Panc1 (cell line): ENCODE measurements around the gene UBL5. TPM values are rescaled to one million over a fixed set of nuclear protein-coding genes. Genes with fewer than 3 reads are reported as not detected.

Experiments used
- ATAC-seq: fragments of 200-7000 bp; cut with Tn5 transposase; 2 replicates; pipeline ENCODE4 v1.9.1; 2020; ENCODE audit warnings: mild to moderate bottlenecking, moderate library complexity
- BruUV-seq: library from RNA; stranded (reverse); fragments of 400-500 nt; replicated peaks from 2 replicates; lab custom pipeline; 2021; lab: Mats Ljungman, UMichigan
- CTCF ChIA-PET: fragments of 300-600 bp; sonication (Branson Sonifier 250); formaldehyde crosslinking; loops from one replicate; lab custom pipeline; 2022; ENCODE audit warnings: antibody characterized with exemption; lab: Charles Lee
- POLR2A ChIA-PET: fragments of 300-600 bp; sonication (Branson Sonifier 250); formaldehyde crosslinking; loops from one replicate; lab custom pipeline; 2022; ENCODE audit warnings: antibody characterized with exemption; lab: Charles Lee
- DNase-seq: peaks from one replicate; pipeline ENCODE4 v3.0.0-alpha.2; 2010; ENCODE audit warnings: low read depth, low spot score
- H3K27ac ChIP-seq: 2 replicates; pipeline ENCODE4 v1.5.1; 2011; ENCODE audit warnings: mild to moderate bottlenecking, low read length, inconsistent platforms
- H3K27me3 ChIP-seq: fragments of 200-500 bp; sonication (Bioruptor generic); 2 replicates; pipeline ENCODE4 v1.6.0; 2014; ENCODE audit warnings: low read length, inconsistent platforms; ENCODE audit not compliant: control insufficient read depth, insufficient read depth
- H3K36me3 ChIP-seq: fragments of 200-500 bp; sonication (Bioruptor generic); 2 replicates; pipeline ENCODE4 v1.5.1; 2014; ENCODE audit warnings: inconsistent platforms, mild to moderate bottlenecking, low read length, moderate library complexity; ENCODE audit not compliant: control insufficient read depth, insufficient read depth
- H3K4me1 ChIP-seq: 2 replicates; pipeline ENCODE4 v1.5.1; 2011; ENCODE audit warnings: inconsistent platforms, mild to moderate bottlenecking, low read length, moderate library complexity; ENCODE audit not compliant: control insufficient read depth, insufficient read depth
- H3K4me3 ChIP-seq, 2 experiments: 2 replicates each; pipeline ENCODE4 v1.5.1; 2011 to 2012; ENCODE audit warnings: low read depth in 2 of 2, low read length in 2 of 2, mild to moderate bottlenecking in 2 of 2, inconsistent platforms in 1 of 2, moderate library complexity in 1 of 2
- H3K9me3 ChIP-seq: fragments of 200-500 bp; sonication (Bioruptor generic); 2 replicates; pipeline ENCODE4 v1.5.1; 2014; ENCODE audit warnings: low read depth, mild to moderate bottlenecking, inconsistent platforms, low read length, moderate library complexity; ENCODE audit not compliant: control insufficient read depth, insufficient read depth
- POLR2AphosphoS5 ChIP-seq: IDR thresholded peaks from 2 replicates; pipeline ENCODE4 v1.6.1; 2012; ENCODE audit warnings: mild to moderate bottlenecking, low read depth, low read length, moderate library complexity
- SIN3A ChIP-seq: IDR thresholded peaks from 2 replicates; pipeline ENCODE4 v1.6.1; 2012; ENCODE audit warnings: low read depth, mild to moderate bottlenecking, low read length, moderate library complexity, borderline replicate concordance; ENCODE audit not compliant: insufficient read depth
- TCF7L2 ChIP-seq: IDR thresholded peaks from 2 replicates; pipeline ENCODE4 v1.6.1; 2011; ENCODE audit warnings: mild to moderate bottlenecking, low read depth, low read length, inconsistent platforms
- in situ Hi-C: cut with HindIII; loops from 2 replicates; pipeline ENCODE4 v1.10.0; 2016; ENCODE audit warnings: low sequenced_read_pairs, low pct_unique_long_range_greater_than_20kb
- intact Hi-C: fragments of 100-400 bp; cut with micrococcal nuclease; formaldehyde crosslinking; loops from one replicate; pipeline ENCODE4 v1.10.0; 2022; ENCODE audit not compliant: unreplicated experiment
- total RNA-seq: library from RNA; stranded (reverse); gene quantifications from one replicate; pipeline ENCODE4 v1.2.1, GENCODE V29; 2021; ENCODE audit not compliant: unreplicated experiment
- TF ChIP-seq, protein P1 (sequence below): fragments of 450-650 bp; IDR thresholded peaks from 2 replicates; pipeline ENCODE4 v1.5.1; 2017; ENCODE audit warnings: mild to moderate bottlenecking
- TF ChIP-seq, protein P2 (sequence below), 2 experiments: IDR thresholded peaks; 2 replicates each; pipeline ENCODE4 v1.6.1; 2011 to 2012; ENCODE audit warnings: low read depth in 2 of 2, control low read depth in 1 of 2, low read length in 1 of 2, mild to moderate bottlenecking in 1 of 2, moderate library complexity in 1 of 2; ENCODE audit not compliant: insufficient read depth in 1 of 2

The UBL5 gene
- total RNA-seq, 1 experiment from 2014 or later = 379 TPM

DNA sequence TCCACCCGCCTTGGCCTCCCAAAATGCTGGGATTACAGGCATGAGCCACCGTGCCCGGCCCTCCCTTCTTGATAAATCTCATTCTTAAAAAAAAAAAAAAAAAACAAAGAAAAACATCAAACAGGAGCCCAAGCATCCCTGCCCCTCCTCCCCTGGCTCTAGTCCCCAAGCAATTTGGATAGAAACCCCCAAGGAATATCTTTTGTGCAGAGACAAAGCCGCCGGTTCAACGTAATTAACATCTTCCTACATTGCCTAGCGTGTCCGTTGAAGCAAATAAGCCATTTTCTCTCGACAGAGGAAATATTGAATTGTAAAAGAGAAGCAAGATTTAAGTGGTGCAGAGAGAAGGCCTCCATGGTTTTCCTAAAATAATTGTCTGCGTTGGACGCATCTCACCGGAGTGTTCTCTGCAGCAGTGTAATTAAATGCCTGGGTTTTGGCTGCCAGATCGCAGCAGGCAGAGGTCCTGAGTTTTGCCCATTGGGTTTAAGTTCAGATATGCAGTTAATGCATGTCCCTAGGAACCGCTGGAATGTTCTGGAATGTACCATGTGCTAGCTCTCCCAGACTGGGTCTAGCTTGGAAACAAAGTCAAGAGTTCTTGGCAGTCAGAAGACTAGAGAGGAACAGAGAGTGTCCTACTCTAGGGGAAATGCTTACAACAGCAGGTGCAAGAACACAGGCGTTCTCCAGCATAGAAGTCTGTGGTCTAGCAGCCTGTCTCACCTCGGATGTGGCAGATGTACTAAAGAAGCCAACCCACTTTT is 38.2 kb downstream of the UBL5 start:
- no peak for ATAC-seq
- no peak overlapping the region for H3K27ac ChIP-seq
- no TSS peak for BruUV-seq
- H3K4me1 ChIP-seq = no peaks in the 10 kb centered on the region
- no peak for DNase-seq
- H3K36me3 ChIP-seq = no peaks in the 10 kb centered on the region
- ChIA-PET POLR2A (no interaction called here), CTCF (no interaction called here)
- intact Hi-C loops (no loop called here), in situ Hi-C loops (no loop called here)
- no peaks in the 10 kb centered on the region for H3K27me3 ChIP-seq
- H3K4me3 ChIP-seq = no peak overlapping the region
- no peak for TF ChIP-seq POLR2AphosphoS5
- TF ChIP-seq, protein P1, sequence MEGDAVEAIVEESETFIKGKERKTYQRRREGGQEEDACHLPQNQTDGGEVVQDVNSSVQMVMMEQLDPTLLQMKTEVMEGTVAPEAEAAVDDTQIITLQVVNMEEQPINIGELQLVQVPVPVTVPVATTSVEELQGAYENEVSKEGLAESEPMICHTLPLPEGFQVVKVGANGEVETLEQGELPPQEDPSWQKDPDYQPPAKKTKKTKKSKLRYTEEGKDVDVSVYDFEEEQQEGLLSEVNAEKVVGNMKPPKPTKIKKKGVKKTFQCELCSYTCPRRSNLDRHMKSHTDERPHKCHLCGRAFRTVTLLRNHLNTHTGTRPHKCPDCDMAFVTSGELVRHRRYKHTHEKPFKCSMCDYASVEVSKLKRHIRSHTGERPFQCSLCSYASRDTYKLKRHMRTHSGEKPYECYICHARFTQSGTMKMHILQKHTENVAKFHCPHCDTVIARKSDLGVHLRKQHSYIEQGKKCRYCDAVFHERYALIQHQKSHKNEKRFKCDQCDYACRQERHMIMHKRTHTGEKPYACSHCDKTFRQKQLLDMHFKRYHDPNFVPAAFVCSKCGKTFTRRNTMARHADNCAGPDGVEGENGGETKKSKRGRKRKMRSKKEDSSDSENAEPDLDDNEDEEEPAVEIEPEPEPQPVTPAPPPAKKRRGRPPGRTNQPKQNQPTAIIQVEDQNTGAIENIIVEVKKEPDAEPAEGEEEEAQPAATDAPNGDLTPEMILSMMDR = no peak
- TF ChIP-seq TCF7L2 = no peak
- TF ChIP-seq, protein P2, sequence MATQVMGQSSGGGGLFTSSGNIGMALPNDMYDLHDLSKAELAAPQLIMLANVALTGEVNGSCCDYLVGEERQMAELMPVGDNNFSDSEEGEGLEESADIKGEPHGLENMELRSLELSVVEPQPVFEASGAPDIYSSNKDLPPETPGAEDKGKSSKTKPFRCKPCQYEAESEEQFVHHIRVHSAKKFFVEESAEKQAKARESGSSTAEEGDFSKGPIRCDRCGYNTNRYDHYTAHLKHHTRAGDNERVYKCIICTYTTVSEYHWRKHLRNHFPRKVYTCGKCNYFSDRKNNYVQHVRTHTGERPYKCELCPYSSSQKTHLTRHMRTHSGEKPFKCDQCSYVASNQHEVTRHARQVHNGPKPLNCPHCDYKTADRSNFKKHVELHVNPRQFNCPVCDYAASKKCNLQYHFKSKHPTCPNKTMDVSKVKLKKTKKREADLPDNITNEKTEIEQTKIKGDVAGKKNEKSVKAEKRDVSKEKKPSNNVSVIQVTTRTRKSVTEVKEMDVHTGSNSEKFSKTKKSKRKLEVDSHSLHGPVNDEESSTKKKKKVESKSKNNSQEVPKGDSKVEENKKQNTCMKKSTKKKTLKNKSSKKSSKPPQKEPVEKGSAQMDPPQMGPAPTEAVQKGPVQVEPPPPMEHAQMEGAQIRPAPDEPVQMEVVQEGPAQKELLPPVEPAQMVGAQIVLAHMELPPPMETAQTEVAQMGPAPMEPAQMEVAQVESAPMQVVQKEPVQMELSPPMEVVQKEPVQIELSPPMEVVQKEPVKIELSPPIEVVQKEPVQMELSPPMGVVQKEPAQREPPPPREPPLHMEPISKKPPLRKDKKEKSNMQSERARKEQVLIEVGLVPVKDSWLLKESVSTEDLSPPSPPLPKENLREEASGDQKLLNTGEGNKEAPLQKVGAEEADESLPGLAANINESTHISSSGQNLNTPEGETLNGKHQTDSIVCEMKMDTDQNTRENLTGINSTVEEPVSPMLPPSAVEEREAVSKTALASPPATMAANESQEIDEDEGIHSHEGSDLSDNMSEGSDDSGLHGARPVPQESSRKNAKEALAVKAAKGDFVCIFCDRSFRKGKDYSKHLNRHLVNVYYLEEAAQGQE (IDR thresholded peaks at IDR 0.05; ENCODE audit: insufficient read depth in 1 of 2, low read depth in 2 of 2, low read length in 1 of 2) = no peak
- no peak for TF ChIP-seq SIN3A
- no peaks in the 10 kb centered on the region for H3K9me3 ChIP-seq

DNA sequence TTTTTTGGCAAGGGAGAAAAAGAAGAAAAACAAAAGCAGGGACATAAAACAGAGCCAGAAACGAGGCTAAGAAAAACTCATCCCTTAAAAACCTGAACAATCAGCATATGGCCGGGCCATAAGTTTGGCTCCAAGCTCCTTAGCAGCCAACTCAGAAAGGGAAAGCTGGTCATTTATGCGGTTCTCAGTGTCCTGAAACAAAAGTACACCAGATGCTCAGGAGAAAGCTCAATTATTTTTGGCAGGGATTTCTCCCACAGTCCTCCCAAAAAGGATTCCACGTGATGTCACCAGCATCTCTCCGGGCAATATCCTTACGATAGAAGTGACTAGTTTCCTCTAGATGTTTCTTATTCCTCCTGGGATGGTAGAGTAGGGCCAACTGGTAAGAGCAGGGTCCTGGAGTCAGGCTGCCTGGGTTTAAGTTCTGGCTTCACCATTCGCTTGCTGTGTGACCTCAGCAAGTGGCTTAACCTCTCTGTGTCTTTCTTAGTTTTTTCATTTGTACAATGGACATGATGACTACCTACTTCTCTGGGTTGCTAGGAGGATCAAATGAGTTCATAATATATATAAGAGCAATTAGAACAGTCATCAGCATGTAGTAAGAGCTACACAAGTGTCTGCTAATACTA is 41.4 kb downstream of the UBL5 start:
- intact Hi-C loops (no loop called here), in situ Hi-C loops (no loop called here)
- no peaks in the 10 kb centered on the region for H3K9me3 ChIP-seq
- no peaks in the 10 kb centered on the region for H3K4me1 ChIP-seq
- no TSS peak for BruUV-seq
- no peak overlapping the region for H3K4me3 ChIP-seq
- H3K27me3 ChIP-seq = no peaks in the 10 kb centered on the region
- ChIA-PET POLR2A (interaction anchor here (0.7 kb wide), 1 partner anchor 8 kb away, joined by 5 read pairs; no protein-coding TSS in a partner anchor), CTCF (no interaction called here)
- H3K36me3 ChIP-seq = no peaks in the 10 kb centered on the region
- ATAC-seq (no peak), DNase-seq (no peak)
- TF ChIP-seq, protein P1 = no peak
- TF ChIP-seq POLR2AphosphoS5 (no peak), TCF7L2 (no peak), SIN3A (no peak)
- TF ChIP-seq, protein P2 (IDR thresholded peaks at IDR 0.05; ENCODE audit: insufficient read depth in 1 of 2, low read depth in 2 of 2, low read length in 1 of 2) = no peak
- H3K27ac ChIP-seq = no peak overlapping the region
